Measurements from ENCODE around the gene DDX11.

GRCh38 chr12:31035967-31036665 is 37.5 kb upstream of the DDX11 start:
- TF ChIP-seq, protein P1, sequence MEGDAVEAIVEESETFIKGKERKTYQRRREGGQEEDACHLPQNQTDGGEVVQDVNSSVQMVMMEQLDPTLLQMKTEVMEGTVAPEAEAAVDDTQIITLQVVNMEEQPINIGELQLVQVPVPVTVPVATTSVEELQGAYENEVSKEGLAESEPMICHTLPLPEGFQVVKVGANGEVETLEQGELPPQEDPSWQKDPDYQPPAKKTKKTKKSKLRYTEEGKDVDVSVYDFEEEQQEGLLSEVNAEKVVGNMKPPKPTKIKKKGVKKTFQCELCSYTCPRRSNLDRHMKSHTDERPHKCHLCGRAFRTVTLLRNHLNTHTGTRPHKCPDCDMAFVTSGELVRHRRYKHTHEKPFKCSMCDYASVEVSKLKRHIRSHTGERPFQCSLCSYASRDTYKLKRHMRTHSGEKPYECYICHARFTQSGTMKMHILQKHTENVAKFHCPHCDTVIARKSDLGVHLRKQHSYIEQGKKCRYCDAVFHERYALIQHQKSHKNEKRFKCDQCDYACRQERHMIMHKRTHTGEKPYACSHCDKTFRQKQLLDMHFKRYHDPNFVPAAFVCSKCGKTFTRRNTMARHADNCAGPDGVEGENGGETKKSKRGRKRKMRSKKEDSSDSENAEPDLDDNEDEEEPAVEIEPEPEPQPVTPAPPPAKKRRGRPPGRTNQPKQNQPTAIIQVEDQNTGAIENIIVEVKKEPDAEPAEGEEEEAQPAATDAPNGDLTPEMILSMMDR (IDR thresholded peaks at IDR 0.05), result no peak
- TF ChIP-seq POLR2A (IDR thresholded peaks at IDR 0.05), result no peak
